GM06990 (cell line): ENCODE results near the gene FLYWCH1.

ENCODE experiments used
- DNase-seq: peaks from one replicate; pipeline ENCODE4 v3.0.0-alpha.2; 2011; ENCODE audit not compliant: insufficient read length; ENCODE audit errors: extremely low read depth
- H3K27me3 ChIP-seq: replicated peaks from 2 replicates; pipeline ENCODE4 v1.6.0; 2011; ENCODE audit warnings: low read length; ENCODE audit not compliant: control insufficient read depth, insufficient read depth
- H3K36me3 ChIP-seq: 2 replicates; pipeline ENCODE4 v1.5.1; 2011; ENCODE audit warnings: low read length; ENCODE audit not compliant: control insufficient read depth, insufficient read depth
- H3K4me3 ChIP-seq: replicated peaks from 2 replicates; pipeline ENCODE4 v1.5.1; 2011; ENCODE audit warnings: low read depth, mild to moderate bottlenecking, control low read depth, low read length
- CTCF ChIP-seq: IDR thresholded peaks from 2 replicates; pipeline ENCODE4 v1.5.1; 2011; ENCODE audit warnings: low read length, control low read depth, mild to moderate bottlenecking, inconsistent platforms; ENCODE audit not compliant: insufficient read depth, poor library complexity, severe bottlenecking

Gene FLYWCH1

DNA sequence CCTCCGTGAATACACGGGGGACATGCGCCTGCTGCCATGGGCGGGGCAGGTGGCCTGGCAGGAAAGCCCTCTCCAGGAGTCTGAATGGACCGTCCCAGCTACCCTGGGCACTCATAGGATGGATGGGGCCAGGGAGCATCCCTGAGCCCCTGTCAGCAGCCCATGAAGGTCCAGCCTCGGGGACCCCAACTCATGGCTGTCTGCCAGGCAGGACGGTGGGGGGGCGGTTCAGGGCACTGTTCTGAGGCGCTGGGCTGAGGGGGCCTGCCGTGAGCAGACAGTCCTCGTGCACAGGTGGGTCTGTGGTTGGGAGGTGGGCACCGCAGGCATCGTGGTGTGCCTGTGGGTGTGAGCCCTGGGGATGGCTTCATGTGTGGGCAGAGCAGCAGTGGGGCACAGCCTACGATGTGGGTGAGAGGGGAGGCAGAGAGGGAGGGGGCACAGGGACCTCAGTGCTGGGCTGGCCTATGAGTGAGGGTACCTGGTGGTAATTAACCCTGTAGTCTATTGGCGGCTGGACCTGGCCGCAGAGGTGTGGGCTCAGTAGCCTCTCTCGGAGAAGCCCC, 75.0 kb downstream of the FLYWCH1 start:
- Histone ChIP-seq H3K4me3 (no peak overlapping the region), H3K36me3 (no peaks in the 10 kb centered on the region), H3K27me3 (peaks cover 1% of the 10 kb centered on the region)
- TF ChIP-seq CTCF, result no peak
- no peak for DNase-seq

- Histone ChIP-seq H3K27me3 (peaks cover 1% of the 10 kb centered on the region), H3K4me3 (no peak overlapping the region), H3K36me3 (no peaks in the 10 kb centered on the region)
- TF ChIP-seq CTCF, result no peak
- no peak for DNase-seq
These were observed 75.6 kb downstream of the FLYWCH1 start for GRCh38 chr16:2987286-2987685.

- Histone ChIP-seq H3K4me3 (no peak overlapping the region), H3K27me3 (peaks cover 1% of the 10 kb centered on the region), H3K36me3 (no peaks in the 10 kb centered on the region)
- DNase-seq, result no peak
- no peak for TF ChIP-seq CTCF
These were observed 76.1 kb downstream of the FLYWCH1 start for GRCh38 chr16:2987833-2988232.

DNA sequence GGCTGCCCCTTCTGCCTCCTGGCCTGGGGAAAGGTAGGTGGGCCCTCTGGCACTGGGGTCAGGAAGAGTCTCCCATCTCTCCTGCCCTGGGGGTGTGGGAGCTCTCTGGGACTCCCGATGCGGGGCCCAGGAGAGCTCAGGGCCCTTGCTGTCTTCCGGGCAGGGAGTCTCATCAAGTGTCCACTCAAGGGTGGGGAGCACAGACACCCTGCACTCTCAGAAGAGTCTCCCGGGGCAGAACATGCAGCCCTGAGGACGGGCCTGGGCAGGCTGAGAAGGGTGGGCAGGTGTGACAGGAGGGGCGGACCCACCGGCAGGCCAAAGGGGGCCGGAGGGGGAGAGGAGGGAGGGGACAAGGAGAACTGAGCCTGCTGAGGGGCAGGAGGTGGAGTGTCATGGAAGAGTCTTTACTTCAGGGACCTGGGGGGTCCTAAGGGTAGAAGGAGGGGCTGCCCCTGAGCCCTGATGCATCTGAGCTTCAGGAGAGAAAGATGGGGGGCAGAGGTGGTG, 76.9 kb downstream of the FLYWCH1 start:
- no peaks in the 10 kb centered on the region for H3K36me3 ChIP-seq
- no peak for TF ChIP-seq CTCF
- H3K4me3 ChIP-seq, result no peak overlapping the region
- no peak for DNase-seq
- peaks cover 1% of the 10 kb centered on the region for H3K27me3 ChIP-seq

DNA sequence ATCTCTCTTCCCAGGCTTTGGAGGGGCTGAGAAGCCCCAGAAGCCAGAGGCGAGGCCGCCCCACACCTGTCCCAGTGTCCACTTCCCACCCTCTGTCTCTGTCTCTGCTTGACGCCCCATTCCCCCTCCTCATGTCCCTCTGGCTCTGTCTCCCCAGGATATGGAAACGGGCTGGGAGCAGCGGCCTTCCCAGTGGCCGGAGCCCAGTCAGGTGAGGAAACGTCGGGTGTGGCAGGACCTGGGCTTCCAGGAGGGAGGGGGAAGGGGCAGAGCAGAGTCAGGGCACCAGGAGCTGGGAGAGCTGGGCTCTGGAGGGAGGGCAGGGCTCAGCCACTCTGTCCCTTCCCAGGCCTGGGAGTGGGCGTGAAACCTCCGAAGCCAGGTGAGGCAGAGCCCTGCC, 79.2 kb downstream of the FLYWCH1 start:
- DNase-seq, result no peak
- no peak overlapping the region for H3K4me3 ChIP-seq
- no peaks in the 10 kb centered on the region; the same call in 1 of the 2 replicates for H3K27me3 ChIP-seq
- TF ChIP-seq CTCF, result no peak
- H3K36me3 ChIP-seq, result no peaks in the 10 kb centered on the region
